B cell (primary cell): ENCODE results near the gene OR13C8.
"Not testable (repeated sequence)": the region's sequence is repeated elsewhere in the genome, so short reads cannot be mapped to it uniquely, and the experiment has no call there.

Experiments
- CTCF ChIP-seq: fragments of 200-600 bp; IDR thresholded peaks from one replicate; pipeline ENCODE4 v1.8.0; 2022; ENCODE audit warnings: antibody characterized with exemption, mild to moderate bottlenecking
- EZH2 ChIP-seq: IDR thresholded peaks from 2 replicates; pipeline ENCODE4 v1.6.1; 2012; ENCODE audit warnings: borderline replicate concordance, low read depth, mild to moderate bottlenecking, moderate library complexity, low read length; ENCODE audit not compliant: insufficient read depth, poor library complexity, severe bottlenecking

GRCh38 chr9:104605527-104605926, 36.6 kb downstream of the OR13C8 start, which contains the start of gene OR13C2:
- not testable (repeated sequence) for TF ChIP-seq CTCF, EZH2
